Head of caudate nucleus (tissue), 42 donors: ENCODE data around the gene GALNT14.
"Not testable (repeated sequence)": the region's sequence is repeated elsewhere in the genome, so short reads cannot be mapped to it uniquely, and the experiment has no call there.

Experiments
- DNase-seq, 42 donors: peaks; one replicate each; pipeline versions ENCODE4 v3.0.0 to v3.0.0-alpha.2; 2020 to 2021; ENCODE audit warnings: mixed read lengths in 7 of 42
- intact Hi-C: fragments of 100-400 bp; cut with DNase I; formaldehyde crosslinking; loops from one replicate; pipeline ENCODE4 v1.15.0; 2022

Gene GALNT14

DNA sequence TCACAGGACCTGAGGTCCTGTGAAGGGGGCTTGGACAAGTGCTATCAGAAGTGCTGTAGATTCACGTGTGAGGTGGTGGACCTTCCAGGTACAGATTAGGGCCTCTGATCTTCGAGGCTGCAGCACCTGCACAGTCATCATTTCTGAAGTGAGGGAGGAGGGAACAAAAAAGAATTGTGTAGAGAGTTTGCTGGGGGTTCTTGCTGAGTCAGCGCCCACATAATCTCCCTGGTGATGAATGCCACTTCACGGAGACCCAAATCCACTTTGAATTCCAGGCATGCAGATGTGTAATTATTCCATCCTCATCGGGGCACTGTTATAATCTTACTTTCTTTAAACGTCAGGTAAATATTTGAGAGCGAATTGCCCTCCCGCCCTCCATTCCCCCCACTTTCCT is 202.4 kb downstream of the GALNT14 start:
- intact Hi-C loops = no loop called here
- DNase-seq = no peak

DNA sequence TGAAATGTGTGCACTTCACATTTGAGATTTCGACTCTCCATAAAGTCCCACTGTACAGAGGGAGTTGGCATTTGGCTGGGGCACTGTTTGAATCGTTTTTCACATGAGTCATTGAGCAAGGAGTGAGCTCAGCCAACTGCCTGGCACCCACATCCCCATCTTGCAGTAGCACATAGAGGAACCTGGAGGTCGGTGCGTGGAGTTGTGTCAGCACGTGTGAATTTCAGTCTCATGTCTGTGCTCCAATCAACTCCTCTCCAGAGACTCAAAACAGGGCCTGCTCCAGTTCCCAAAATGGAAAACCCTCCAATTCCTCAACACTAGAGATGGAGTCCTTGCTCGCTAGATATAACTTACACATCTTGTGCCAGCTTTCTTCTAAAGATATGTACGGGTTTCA is 204.2 kb downstream of the GALNT14 start:
- DNase-seq = no peak
- intact Hi-C loops = no loop called here

DNA sequence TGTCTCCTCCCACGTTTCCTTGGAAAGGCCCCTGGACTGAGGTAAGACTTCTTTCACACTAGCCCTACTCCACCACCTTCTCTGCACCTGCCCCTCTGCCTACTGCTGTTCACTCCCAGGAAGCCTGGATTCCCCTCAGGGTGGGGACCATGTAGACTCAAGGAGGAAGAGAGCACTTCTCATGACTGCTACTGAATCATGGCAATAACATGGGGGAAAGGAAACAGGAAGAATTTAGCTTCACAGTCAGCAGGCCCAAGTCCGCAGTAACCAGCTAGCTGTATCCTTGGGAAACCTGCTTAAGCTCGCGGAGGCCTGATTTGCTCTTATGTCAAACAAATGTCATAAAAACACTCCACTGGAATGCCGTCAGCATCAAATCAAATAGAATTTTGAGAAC is 204.7 kb downstream of the GALNT14 start:
- no peak for DNase-seq
- intact Hi-C loops = no loop called here

DNA sequence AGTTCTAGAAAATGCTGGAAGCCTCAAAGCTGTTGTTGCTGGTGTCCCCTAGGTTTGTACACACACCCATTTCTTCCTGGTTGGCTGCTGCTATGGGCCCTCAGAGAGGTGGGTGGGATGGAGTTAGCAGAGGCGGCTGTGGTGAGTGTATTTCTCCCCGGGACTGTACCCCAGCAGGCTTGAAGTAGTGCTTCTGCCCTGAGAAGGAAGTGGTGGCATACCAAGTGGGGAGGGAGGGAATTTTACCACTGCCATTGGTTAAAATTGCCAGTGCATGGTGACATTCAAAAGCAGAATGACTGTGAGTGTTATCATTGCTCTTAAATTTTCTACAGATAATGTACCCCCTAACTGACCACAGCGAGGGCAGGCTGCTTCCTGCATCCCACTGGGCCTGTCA is 205.4 kb downstream of the GALNT14 start:
- intact Hi-C loops = no loop called here
- no peak for DNase-seq

DNA sequence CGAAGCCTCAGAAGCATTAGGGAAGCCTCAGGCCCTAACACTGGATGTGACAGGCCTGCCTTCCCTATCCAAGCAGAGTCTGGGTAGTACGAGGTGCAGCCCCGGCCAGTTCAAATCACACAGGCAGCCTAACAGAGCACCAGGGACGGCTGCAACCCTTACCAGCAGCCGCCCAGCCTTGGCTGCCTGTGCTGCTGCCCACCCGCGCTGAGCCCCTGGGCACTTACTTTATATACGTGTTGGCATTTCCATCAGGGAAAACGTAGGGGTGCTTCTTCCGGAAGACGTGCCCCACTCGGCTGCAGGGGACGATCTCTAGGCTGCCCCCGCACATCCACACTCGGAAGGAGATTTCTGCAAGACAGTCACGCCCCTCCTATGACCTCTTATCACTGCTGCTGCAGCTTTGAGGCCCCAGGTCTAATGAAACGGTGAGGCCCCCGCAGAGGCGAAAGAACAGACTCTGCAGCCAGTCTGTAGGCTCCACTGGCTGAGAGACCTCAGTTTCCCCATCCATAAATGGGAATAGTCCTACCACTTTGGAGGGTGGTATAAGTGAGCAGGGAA is 206.3 kb downstream of the GALNT14 start:
- intact Hi-C loops = no loop called here
- no peak for DNase-seq

DNA sequence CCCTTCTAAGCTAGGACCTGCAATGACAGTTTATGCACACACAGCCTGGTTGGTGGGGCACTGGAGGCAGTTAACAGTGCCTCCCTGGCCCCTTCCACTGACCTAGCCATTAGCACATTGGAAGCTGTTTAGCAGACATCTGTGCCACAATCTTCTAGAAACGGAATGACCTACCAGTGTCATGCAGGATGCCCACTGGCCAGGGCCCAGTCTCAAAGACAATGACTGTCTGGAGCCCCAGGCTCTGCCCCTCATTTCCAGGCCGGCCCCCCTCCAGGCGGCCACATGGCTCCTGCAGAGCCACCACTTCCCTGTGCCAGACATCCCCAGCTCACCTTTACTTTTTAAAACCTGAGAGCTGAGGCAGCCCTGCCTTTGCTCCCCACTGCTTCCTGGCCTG is 207.5 kb downstream of the GALNT14 start:
- intact Hi-C loops = no loop called here
- DNase-seq = no peak

DNA sequence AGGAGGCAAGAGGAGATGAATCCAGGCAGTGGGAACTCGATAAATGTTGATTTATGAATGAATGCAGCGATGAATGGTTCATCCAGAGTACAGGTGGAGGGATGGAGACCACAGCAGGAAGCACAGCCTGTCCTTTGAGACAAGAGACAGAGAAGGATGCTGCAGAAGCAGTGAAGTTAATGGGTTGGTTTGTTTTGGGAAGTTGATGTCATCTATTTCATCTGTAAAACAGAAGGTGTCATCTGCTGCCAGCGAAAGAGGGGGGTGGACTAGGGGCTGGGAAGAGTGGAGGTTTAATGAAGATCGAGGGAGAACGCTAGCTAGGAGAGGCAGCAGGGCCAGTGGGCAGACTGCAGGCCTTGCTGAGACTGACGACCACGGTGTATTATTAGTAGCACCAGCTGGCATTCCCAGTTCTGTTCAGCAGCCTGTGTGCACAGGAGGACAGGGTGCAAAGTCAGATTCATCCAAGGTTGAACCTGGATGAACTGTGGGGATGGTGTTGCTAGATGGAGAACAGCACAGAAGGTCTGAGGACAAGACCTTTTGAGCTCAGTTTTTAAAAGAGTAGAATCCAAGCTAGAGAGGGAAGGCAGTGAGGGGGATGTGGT is 210.7 kb downstream of the GALNT14 start:
- intact Hi-C loops = no loop called here
- no peak for DNase-seq

DNA sequence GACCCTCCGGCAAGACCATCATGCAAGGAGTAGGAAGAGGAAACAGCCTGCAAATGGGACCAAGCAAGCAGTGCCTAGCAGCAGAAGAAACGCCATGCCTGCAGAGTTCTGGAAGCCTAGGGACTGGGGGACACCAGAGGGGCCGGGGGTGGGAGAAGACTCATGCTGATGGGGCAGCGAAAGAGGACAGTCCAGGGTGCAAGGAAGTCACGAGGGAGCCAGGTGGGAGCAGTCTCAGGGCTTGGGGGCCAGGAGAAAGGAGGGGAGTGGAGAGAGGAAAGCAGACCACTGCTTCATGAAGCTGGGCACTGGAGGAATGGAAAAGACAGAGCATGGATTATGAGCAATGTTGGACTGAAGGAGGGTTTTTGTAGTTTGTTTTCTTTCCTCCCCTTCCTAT is 211.6 kb downstream of the GALNT14 start:
- intact Hi-C loops = no loop called here
- DNase-seq = no peak

DNA sequence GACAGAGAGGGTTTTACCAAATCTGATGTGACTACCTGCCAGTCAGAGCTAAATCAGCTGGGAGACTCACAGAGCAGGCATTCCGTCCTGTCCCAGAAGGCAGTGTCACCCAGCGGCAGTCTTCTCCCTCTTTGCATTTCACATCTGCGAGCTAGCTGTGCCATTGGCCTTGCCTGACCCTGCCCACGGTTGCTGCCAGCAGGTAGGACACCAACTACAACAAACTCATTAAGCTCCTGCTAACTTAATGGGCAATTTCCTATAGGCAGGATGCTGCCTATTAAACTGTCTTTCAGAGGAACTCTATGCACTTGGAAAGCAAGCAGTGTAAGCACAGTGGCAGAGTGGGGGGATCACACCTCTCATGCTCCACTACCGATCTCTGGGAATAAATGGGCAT is 214.6 kb downstream of the GALNT14 start:
- DNase-seq = no peak
- intact Hi-C loops = no loop called here

DNA sequence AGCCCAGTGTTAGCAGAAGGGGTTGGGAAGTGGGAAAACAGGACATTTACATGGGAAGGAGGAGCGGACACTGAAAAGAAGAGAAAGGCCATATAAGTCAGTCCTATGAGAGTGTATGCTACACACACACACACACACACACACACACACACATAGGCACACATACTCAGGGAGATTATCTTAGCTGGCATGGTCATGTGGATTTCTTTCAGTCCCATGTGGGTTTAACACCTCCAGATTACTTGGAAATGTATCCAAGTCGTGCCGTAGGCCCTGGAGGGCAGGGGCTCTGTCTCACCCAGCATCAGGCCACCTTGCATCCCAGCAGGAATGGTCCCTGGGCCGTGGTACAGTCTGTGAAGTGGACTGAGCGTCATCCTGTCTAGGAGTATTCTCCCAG is 217.7 kb downstream of the GALNT14 start:
- intact Hi-C loops = no loop called here
- peak in 1 of 42 donors; percentile 32 for DNase-seq

DNA sequence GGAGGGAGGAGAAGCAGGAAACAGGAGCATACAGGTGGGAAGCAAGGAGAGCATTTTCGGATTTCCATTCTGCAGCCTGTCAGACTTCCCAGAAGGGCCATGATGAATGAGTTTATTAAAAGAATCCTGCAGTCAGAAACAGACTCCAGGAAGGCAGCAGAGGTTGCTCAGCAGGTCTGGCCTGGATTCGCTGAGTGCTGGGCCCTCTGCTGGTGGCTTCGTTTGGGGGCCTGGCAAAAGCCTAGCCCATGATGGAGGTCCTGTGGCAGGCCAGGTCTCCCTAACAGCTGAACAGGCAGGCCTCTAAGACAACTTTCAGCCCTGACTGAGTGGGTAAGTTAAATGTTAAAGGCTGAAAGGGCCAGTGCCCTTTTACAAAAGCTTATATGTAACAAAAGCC is 222.8 kb downstream of the GALNT14 start:
- DNase-seq = peak in 11 of 42 donors; percentile 7 to 45 (median 17)

DNA sequence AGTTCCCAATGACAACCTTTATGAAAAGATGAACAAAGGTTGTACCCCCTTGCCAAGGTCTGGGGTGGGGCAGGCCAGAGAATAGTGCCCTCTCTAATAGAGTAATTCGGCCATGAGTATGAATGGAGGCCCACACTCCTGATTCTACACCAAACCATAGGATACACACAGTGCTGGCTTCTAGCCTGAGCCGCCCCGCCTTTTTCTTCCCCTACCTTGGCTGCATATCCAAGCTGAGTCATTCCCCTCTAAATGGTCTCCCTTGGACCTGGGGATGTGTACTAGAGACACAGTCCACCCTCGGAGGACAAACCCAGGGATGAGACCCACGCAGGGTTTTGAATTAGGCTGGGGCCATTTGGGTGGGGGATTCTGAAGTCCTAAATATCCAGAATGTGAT is 223.8 kb downstream of the GALNT14 start:
- intact Hi-C loops = no loop called here
- no peak for DNase-seq

More for the DNA sequence above, 222.8 kb downstream of the GALNT14 start:
- intact Hi-C loops = no loop called here

DNA sequence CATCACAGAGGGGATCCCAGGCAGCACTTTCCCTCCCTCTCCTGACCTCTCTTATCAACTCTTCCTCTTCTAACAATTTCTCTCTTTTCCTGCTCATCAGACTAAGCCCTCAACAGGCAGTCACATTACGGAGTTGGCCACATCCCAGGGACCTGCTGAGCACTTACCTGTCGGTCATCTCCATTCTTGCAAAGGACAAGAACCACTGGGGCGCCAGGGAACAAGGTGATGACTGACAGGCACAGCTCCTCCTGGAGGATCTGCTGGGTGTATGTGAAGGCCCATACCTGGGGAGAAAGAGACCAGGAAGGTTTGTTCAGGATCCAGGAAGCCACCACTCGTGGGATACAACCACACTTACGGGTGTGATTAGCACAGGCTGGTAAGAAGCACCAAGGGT is 226.2 kb downstream of the GALNT14 start:
- intact Hi-C loops = no loop called here

DNA sequence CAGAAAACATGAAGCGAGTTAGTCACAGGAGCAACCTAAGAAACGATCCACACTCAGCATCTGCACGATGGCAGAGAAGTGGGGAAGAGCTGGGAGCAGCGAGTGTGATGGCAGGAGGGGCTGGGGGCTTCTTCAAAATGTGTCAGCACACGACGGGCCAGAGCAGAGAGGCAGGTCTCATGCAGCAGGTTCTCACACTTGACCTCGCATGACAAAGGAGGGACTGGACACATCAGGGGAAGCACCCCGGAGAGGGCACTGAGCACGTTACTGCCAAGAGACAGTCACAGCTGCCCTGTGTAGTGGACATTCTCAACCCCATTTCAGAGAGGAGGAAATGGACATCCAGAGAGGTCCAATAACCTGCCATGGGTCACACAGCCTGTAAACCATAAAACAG is 226.9 kb downstream of the GALNT14 start:
- peak in 2 of 42 donors; percentile 9 to 16 for DNase-seq
- intact Hi-C loops = no loop called here

More for the DNA sequence above, 226.2 kb downstream of the GALNT14 start:
- peak in 2 of 42 donors; percentile 3 to 31 for DNase-seq

DNA sequence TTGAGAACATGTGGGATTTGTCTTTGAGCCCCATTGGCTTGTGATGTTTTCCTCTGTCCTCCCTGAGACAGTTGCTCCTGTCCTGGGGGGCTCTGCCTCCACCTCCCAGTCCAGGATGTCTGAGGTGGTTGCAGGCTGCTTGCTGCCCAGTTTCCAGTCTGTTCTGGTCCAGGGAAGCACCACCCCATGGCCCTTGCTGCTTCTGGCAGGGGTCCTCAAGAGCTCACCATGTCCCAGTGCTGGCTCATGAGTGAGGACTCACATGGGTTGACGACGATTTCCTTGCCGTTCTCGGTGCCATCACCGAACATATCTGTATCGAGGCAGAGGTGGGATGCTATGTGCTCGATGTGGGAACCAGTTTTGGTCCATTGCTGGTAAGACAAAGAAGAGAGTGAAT is 227.6 kb downstream of the GALNT14 start:
- intact Hi-C loops = no loop called here
- DNase-seq = peak in 1 of 42 donors; percentile 18

DNA sequence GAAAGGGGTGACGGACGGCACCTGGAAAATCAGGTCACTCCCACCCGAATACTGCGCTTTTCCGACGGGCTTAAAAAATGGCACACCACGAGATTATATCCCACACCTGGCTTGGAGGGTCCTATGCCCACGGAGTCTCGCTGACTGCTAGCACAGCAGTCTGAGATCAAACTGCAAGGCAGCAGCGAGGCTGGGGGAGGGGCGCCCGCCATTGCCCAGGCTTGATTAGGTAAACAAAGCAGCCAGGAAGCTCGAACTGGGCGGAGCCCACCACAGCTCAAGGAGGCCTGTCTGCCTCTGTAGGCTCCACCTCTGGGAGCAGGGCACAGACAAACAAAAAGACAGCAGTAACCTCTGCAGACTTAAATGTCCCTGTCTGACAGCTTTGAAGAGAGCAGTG is 233.8 kb downstream of the GALNT14 start:
- DNase-seq, intact Hi-C loops: not testable (repeated sequence)

DNA sequence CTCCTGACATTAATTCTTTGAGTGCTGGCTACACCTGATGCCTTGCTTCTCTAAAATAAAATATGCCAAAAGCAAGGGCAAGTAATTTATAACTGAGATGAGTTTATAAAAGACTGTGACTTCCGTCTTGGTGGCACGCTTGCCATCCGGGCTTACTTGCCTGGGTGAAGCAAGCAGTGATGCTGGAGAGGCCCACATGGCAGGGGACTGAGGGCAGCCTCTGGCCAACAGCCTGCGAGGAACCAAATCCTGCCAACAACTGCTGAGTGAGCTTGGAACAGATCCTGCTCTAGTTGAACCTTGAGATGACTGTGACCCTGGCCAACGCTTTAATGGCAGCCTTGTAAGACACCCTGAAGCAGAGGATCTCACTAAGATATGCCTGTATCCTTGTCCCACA is 234.9 kb downstream of the GALNT14 start:
- intact Hi-C loops = no loop called here
- no peak for DNase-seq

DNA sequence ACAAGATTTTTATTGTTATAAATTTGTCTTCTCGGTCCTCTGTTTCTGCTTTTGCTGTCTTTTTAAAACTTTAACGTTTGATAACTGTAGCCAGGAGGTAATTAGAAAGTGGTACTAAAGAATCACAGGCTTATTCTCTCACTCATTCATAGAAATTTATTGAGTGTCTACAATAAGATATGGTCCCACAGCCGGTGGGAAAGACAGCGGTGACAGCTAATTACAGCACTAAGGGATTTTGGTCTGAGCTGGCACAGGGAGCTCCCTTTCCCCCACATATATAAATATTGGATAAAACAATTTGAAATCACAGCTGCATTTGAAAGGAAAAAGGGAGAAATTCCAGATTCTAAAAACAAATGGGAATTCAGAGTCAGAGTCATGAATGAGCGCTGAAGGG is 237.9 kb downstream of the GALNT14 start:
- intact Hi-C loops = no loop called here
- DNase-seq = peak in 2 of 42 donors; percentile 0 to 2

DNA sequence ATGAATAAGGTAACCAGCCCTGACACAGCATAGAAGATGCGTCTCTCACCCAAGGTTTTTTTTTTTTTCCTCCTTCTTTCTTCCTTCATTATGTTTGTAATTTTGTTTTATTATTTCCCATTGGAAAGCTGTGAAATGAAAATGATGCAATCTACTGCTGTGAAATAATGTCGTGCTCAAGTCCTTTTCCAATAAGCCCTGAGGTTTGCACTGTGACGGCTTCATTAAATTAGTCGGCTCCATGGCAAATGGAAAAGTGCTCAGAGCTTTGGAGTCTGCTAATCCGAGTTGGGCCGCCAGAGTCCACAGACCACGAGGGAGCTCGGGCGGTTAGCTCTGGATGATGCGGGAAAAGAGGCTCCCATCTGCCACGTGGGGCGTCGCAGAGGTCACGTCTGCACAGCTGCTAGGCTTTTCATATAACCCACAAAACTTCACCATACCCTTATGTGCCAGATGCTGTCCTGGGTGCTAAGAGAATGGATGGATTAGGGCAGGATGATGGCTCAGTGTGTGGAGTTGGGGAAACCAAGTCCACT is 238.7 kb downstream of the GALNT14 start:
- peak in 2 of 42 donors; percentile 9 to 13 for DNase-seq
- intact Hi-C loops = no loop called here

DNA sequence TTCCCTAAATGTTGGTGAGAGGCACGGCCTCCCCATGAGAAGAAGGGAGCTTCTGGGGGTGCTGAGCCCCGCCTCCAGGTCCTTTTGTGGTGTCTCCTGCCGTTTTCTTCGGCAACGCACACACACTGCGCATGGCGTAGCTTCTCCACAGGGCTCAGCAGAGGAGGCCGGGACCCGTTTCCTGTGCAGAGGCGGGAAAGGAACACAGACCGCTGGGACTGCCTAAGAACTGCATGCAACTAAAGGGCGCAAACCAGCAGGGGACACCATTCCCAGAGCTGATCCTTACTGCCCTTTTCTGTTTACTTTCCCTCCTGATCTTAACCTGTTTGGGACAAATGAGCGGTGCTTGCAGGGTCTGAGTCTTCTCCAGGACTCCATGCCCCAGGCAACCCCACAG is 240.7 kb downstream of the GALNT14 start:
- intact Hi-C loops = no loop called here
- peak in 1 of 42 donors; percentile 4 for DNase-seq

DNA sequence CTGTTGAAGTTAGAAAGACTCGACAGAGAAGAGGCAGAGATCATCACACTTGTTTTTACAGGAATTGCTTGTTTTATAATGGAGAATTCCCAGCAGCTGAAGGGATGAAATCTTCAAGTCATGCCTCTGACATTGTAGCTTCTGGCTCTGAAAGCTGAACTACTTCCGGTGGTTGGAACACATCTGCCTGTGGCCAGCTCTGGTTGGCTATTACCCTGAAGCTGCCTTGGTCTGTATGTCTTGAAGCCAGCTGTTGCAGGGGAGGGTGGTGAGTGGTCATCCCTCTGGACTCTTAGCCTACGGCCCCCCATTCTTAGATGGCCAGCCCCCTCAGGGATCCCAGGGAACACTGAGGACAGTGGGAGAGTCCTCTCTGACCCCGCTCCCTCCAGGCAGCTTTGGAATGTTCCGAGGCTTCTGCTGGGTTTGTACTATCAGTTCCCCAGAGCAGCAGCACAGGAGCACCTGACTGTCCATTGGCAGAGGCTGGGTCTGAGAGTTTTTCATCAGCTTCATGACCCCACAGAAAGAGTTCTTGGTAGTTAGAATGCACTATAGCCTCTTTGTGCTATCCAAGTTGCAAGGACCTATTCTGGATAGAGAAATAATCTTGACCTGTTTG is 243.6 kb downstream of the GALNT14 start:
- DNase-seq = peak in 1 of 42 donors; percentile 28
- intact Hi-C loops = no loop called here
